Transverse colon (tissue), 4 donors: ENCODE data around the gene ASH1L. TPM values are rescaled to one million over a fixed set of nuclear protein-coding genes. Genes with fewer than 3 reads are reported as not detected.
"Not testable (repeated sequence)": the region's sequence is repeated elsewhere in the genome, so short reads cannot be mapped to it uniquely, and the experiment has no call there.

Experiments used
- DNase-seq: peaks from one replicate; pipeline ENCODE4 v3.0.0-alpha.2; 2019
- H3K27ac ChIP-seq, 4 donors: fragments of 200-600 bp; sonication (generic); 2 replicates each; pipeline ENCODE4 v1.5.1; 2016 to 2018; ENCODE audit warnings: inconsistent platforms in 4 of 4
- H3K27me3 ChIP-seq: fragments of 200-600 bp; sonication (generic); 2 replicates; pipeline ENCODE4 v1.5.1; 2017; ENCODE audit warnings: inconsistent platforms
- H3K36me3 ChIP-seq, 4 donors: fragments of 200-600 bp; sonication (generic); 2 replicates each; pipeline ENCODE4 v1.5.1; 2017 to 2019; ENCODE audit warnings: inconsistent platforms in 4 of 4
- H3K4me1 ChIP-seq, 4 donors: fragments of 200-600 bp; sonication (generic); 2 replicates each; pipeline ENCODE4 v1.5.1; 2017 to 2020; ENCODE audit warnings: inconsistent platforms in 4 of 4
- H3K4me3 ChIP-seq, 4 donors: fragments of 200-600 bp; sonication (generic); 1 replicate in 1 of 4; 2 replicates in 3 of 4; pipeline versions ENCODE4 v1.5.1 to v1.6.1; 2017 to 2019; ENCODE audit warnings: inconsistent platforms in 4 of 4
- H3K9me3 ChIP-seq, 2 donors: fragments of 200-600 bp; sonication (generic); 2 replicates each; pipeline ENCODE4 v1.5.1; 2017 to 2019; ENCODE audit warnings: inconsistent platforms in 2 of 2
- CTCF ChIP-seq, 5 experiments: fragments of 200-600 bp in 3 of 5; fragments of 450-650 bp in 2 of 5; sonication (generic) in 3 of 5; IDR thresholded peaks; 1 replicate in 2 of 5; 2 replicates in 3 of 5; pipeline ENCODE4 v1.5.1; 2016 to 2017; ENCODE audit warnings: antibody characterized with exemption in 5 of 5, inconsistent platforms in 3 of 5, mild to moderate bottlenecking in 2 of 5, moderate library complexity in 1 of 5
- EP300 ChIP-seq: sonication (generic); formaldehyde crosslinking; IDR thresholded peaks from one replicate; pipeline ENCODE4 v1.6.1; 2017; ENCODE audit warnings: antibody characterized with exemption, low read depth
- POLR2A ChIP-seq: fragments of 450-650 bp; IDR thresholded peaks from one replicate; pipeline ENCODE4 v1.6.1; 2016; ENCODE audit warnings: antibody characterized with exemption, mild to moderate bottlenecking, moderate library complexity
- POLR2AphosphoS5 ChIP-seq, 3 donors: sonication (generic); formaldehyde crosslinking; IDR thresholded peaks; one replicate each; pipeline ENCODE4 v1.6.1; 2016; ENCODE audit warnings: antibody characterized with exemption in 3 of 3
- WGBS, 2 donors: methylation state at CpG; one replicate each; pipeline ENCODE4 v1.1.5; 2018; ENCODE audit warnings: low coverage in 1 of 2; 5-methylcytosine and 5-hydroxymethylcytosine counted together
- in situ Hi-C, 4 donors: fragments of 200-750 bp; cut with MboI; loops; one replicate each; pipeline versions ENCODE4 v1.15.0 to v1.15.1; 2017; ENCODE audit warnings: low sequenced_read_pairs in 3 of 4, low pct_ligation_motif_present in 1 of 4, low pct_unique_long_range_greater_than_20kb in 1 of 4
- intact Hi-C: fragments of 100-400 bp; cut with DNase I; formaldehyde crosslinking; loops from one replicate; pipeline ENCODE4 v1.15.1; 2023; ENCODE audit warnings: low total_unique reads
- total RNA-seq, 4 donors: library from RNA; depleted of rRNA; stranded (reverse); fragments of >200 nt; gene quantifications; one replicate each; pipeline ENCODE4 v1.1.0, GENCODE V29; 2016

The ASH1L gene
- total RNA-seq, 4 donors from 2014 or later: 47.4 to 206 (median 89.1) TPM

GRCh38 chr1:155455588-155456195 is 106.9 kb downstream of the ASH1L start:
- Histone ChIP-seq H3K4me1 (peaks cover 0 to 10% (median 4%) of the 10 kb centered on the region in 4 donors), H3K27ac (no peak overlapping the region), H3K4me3 (no peak overlapping the region), H3K27me3 (no peaks in the 10 kb centered on the region), H3K36me3 (peaks cover 0 to 14% (median 4%) of the 10 kb centered on the region in 4 donors), H3K9me3 (no peaks in the 10 kb centered on the region)
- no peak for DNase-seq
- TF ChIP-seq POLR2AphosphoS5 (IDR thresholded peaks at IDR 0.05) (no peak), CTCF (IDR thresholded peaks at IDR 0.05) (no peak), EP300 (no peak), POLR2A (no peak)
- intact Hi-C loops: no loop called here
- in situ Hi-C loops: no loop called here
- 25 to 66% methylated on average over 1 of the region's 1 CpG for WGBS, 2 donors

- in situ Hi-C loops: no loop called here
- 96 to 100% methylated on average over 1 of the region's 1 CpG for WGBS, 2 donors
- Histone ChIP-seq H3K4me3 (no peak overlapping the region), H3K27me3 (no peaks in the 10 kb centered on the region), H3K27ac (no peak overlapping the region), H3K36me3 (peaks cover 0 to 20% (median 5%) of the 10 kb centered on the region in 4 donors), H3K4me1 (peaks cover 0 to 10% (median 4%) of the 10 kb centered on the region in 4 donors), H3K9me3 (no peaks in the 10 kb centered on the region)
- no peak for DNase-seq
- TF ChIP-seq POLR2AphosphoS5 (IDR thresholded peaks at IDR 0.05) (no peak), POLR2A (no peak), CTCF (IDR thresholded peaks at IDR 0.05) (no peak)
- intact Hi-C loops: no loop called here
Observed at GRCh38 chr1:155454096-155454495, 108.5 kb downstream of the ASH1L start.

GRCh38 chr1:155453141-155453540 is 109.5 kb downstream of the ASH1L start:
- intact Hi-C loops: no loop called here
- peaks cover 0 to 24% (median 5%) of the 10 kb centered on the region in 4 donors for H3K36me3 ChIP-seq
- H3K27me3 ChIP-seq: no peaks in the 10 kb centered on the region

GRCh38 chr1:155451199-155451598 is 111.4 kb downstream of the ASH1L start:
- Histone ChIP-seq H3K36me3 (peaks cover 0 to 24% (median 5%) of the 10 kb centered on the region in 4 donors), H3K4me1 (peaks cover 0 to 9% (median 4%) of the 10 kb centered on the region in 4 donors), H3K4me3 (no peak overlapping the region), H3K27me3 (no peaks in the 10 kb centered on the region), H3K27ac (no peak overlapping the region), H3K9me3 (no peaks in the 10 kb centered on the region)
- 94 to 97% methylated on average over 7 of the region's 7 CpGs for WGBS, 2 donors
- in situ Hi-C loops: no loop called here
- TF ChIP-seq CTCF (IDR thresholded peaks at IDR 0.05) (no peak), POLR2AphosphoS5 (IDR thresholded peaks at IDR 0.05) (no peak), POLR2A (no peak), EP300 (no peak)
- intact Hi-C loops: no loop called here
- no peak for DNase-seq

More at GRCh38 chr1:155453141-155453540, 109.5 kb downstream of the ASH1L start:
- 79 to 94% methylated on average over 6 to 7 of the region's 7 CpGs for WGBS, 2 donors
- Histone ChIP-seq H3K9me3 (no peaks in the 10 kb centered on the region), H3K4me1 (peaks cover 0 to 10% (median 4%) of the 10 kb centered on the region in 4 donors), H3K4me3 (no peak overlapping the region), H3K27ac (no peak overlapping the region)
- TF ChIP-seq CTCF (IDR thresholded peaks at IDR 0.05) (no peak), POLR2AphosphoS5 (IDR thresholded peaks at IDR 0.05) (no peak), EP300 (no peak), POLR2A (no peak)
- in situ Hi-C loops: no loop called here
- no peak for DNase-seq

GRCh38 chr1:155442431-155442830 is 120.2 kb downstream of the ASH1L start:
- in situ Hi-C loops, H3K4me1 ChIP-seq, intact Hi-C loops, H3K27ac ChIP-seq, DNase-seq, H3K4me3 ChIP-seq, H3K27me3 ChIP-seq, H3K9me3 ChIP-seq: not testable (repeated sequence)
- WGBS, 2 donors: 97 to 100% methylated on average over 6 of the region's 6 CpGs
- H3K36me3 ChIP-seq: peaks cover 0 to 17% (median 6%) of the 10 kb centered on the region in 4 donors
